ENCODE measurements around the gene PHLPP1. TPM values are rescaled to one million over a fixed set of nuclear protein-coding genes. Genes with fewer than 3 reads are reported as not detected.
A peak's percentile ranks its signal among the peaks of the same experiment; 100 is the strongest.

The PHLPP1 gene
- total and polyA plus RNA-seq, 2 donors, result 3.2 to 4.5 TPM

DNA sequence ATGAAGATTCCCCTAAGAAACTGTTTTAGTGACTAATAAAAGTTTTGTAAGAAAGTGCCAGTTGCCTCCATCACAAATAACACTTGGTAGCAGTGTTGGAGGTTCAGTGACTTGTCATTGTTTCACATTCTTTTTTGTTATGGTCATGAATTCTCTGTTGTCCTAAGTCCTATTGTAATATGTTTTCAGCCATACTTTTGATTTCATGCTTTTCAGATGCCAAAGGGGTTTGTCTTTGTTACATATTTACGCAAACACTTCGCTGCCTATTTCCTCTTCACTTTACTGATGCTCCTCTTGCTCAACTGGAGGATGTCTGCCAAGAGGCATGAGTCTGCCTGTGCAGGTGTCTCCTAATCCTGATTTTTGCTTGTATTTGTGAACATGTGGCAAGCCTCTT lies 66.6 kb downstream of the PHLPP1 start:
- no peaks in the 10 kb centered on the region for H3K4me1 ChIP-seq (ENCODE audit: control insufficient read depth in 2 of 2, insufficient read depth in 2 of 2, low read length in 2 of 2)
- H3K9me3 ChIP-seq (ENCODE audit: control insufficient read depth in 2 of 2, insufficient read depth in 1 of 2, low read length in 1 of 2), result no peaks in the 10 kb centered on the region
- no peaks in the 10 kb centered on the region for H3K36me3 ChIP-seq (ENCODE audit: control insufficient read depth in 2 of 2, insufficient read depth in 2 of 2, low read length in 1 of 2)
- H3K27me3 ChIP-seq (ENCODE audit: control insufficient read depth in 2 of 2, insufficient read depth in 1 of 2, low read length in 1 of 2), result no peaks in the 10 kb centered on the region
- H3K27ac ChIP-seq (ENCODE audit: low read depth in 1 of 2, low read length in 1 of 2), result no peak overlapping the region
- peak in 1 of 9 donors; percentile 21 for DNase-seq (ENCODE audit: low read depth in 6 of 9, low spot score in 9 of 9)
- WGBS, result 85% methylated on average over 2 of the region's 2 CpGs
- no peak overlapping the region for H3K4me3 ChIP-seq (ENCODE audit: low read length in 2 of 2)

DNA sequence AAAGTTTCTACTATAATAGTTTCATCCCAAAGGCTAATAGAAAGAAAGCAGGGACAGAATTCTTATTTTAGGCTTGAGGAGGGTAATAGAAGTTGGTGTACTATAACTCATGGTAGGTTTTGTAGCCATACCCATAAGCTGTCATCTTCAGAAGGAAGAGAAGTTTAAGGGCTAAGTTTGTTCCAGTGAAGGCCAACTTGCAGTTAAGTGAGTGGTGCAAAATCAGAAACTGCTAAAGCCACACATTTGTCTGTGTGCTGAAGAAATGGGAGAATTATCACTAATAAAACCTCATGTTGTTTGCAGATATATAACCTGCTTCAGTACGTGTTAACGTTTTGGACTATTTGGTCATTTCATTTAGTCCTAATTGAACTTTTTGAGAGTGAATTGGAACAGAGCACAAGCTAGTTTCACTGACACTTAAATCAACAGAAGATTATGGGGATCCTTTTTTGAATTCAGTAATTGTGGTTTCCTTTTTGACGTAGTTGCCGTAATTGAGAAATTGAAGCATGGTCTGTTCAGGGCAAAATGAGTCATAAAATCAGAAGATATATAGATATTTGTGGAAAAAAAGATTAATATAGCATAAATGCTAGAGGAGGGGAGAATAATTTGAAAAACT lies 69.1 kb downstream of the PHLPP1 start:
- Histone ChIP-seq H3K36me3 (ENCODE audit: control insufficient read depth in 2 of 2, insufficient read depth in 2 of 2, low read length in 1 of 2) (no peaks in the 10 kb centered on the region), H3K27ac (ENCODE audit: low read depth in 1 of 2, low read length in 1 of 2) (no peak overlapping the region), H3K9me3 (ENCODE audit: control insufficient read depth in 2 of 2, insufficient read depth in 1 of 2, low read length in 1 of 2) (no peaks in the 10 kb centered on the region), H3K27me3 (ENCODE audit: control insufficient read depth in 2 of 2, insufficient read depth in 1 of 2, low read length in 1 of 2) (no peaks in the 10 kb centered on the region), H3K4me1 (ENCODE audit: control insufficient read depth in 2 of 2, insufficient read depth in 2 of 2, low read length in 2 of 2) (peaks cover 6 to 9% of the 10 kb centered on the region in 2 donors), H3K4me3 (ENCODE audit: low read length in 2 of 2) (no peak overlapping the region)
- no peak for DNase-seq (ENCODE audit: low read depth in 6 of 9, low spot score in 9 of 9)
- 42% methylated on average over 4 of the region's 4 CpGs for WGBS

DNA sequence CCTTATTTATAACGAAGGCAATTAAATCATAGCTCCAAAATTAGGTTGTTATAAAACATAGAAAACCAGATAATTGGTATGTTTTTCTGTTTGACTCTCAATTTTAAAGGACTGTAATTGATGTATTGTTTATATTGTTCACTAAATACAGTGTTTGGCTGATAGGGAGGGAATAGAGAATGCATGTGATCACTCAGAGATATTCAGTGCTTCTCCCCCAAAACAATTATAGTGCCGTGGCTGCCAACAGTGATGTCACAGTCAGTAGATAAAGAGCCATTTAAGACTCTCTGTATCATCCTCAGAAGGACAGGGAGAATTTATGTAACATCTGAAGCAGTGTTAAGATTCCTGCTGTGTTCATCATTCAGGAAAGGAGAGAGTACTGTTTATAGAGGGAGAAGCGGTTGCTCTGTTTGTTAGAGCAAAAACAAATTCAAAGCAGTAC lies 69.6 kb downstream of the PHLPP1 start:
- Histone ChIP-seq H3K27ac (ENCODE audit: low read depth in 1 of 2, low read length in 1 of 2) (no peak overlapping the region), H3K4me1 (ENCODE audit: control insufficient read depth in 2 of 2, insufficient read depth in 2 of 2, low read length in 2 of 2) (peaks cover 6 to 11% of the 10 kb centered on the region in 2 donors), H3K4me3 (ENCODE audit: low read length in 2 of 2) (no peak overlapping the region), H3K9me3 (ENCODE audit: control insufficient read depth in 2 of 2, insufficient read depth in 1 of 2, low read length in 1 of 2) (no peaks in the 10 kb centered on the region), H3K27me3 (ENCODE audit: control insufficient read depth in 2 of 2, insufficient read depth in 1 of 2, low read length in 1 of 2) (no peaks in the 10 kb centered on the region), H3K36me3 (ENCODE audit: control insufficient read depth in 2 of 2, insufficient read depth in 2 of 2, low read length in 1 of 2) (no peaks in the 10 kb centered on the region)
- no peak for DNase-seq (ENCODE audit: low read depth in 6 of 9, low spot score in 9 of 9)
- 96% methylated on average over 3 of the region's 3 CpGs for WGBS

DNA sequence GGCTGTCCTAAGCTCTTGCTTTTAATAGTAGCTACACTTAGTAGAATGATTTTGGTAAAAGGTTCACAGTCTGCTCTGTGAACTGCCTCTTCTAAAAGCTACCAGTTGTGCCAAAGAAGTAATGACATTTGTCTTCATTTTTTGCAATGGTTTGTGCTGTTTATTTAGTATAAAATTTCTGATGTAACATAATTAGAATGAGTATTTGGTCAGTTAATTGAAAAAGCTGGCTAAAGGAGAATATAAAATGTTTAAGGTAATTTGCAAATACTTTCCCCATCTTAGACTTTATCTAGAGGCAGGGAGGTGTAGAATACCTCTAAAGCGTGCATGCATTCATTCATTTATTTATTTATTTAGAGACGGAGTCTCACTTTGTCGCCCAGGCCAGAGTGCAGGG lies 71.3 kb downstream of the PHLPP1 start:
- DNase-seq (ENCODE audit: low read depth in 6 of 9, low spot score in 9 of 9), result no peak
- Histone ChIP-seq H3K4me1 (ENCODE audit: control insufficient read depth in 2 of 2, insufficient read depth in 2 of 2, low read length in 2 of 2) (peaks cover 6 to 19% of the 10 kb centered on the region in 2 donors), H3K4me3 (ENCODE audit: low read length in 2 of 2) (no peak overlapping the region), H3K27me3 (ENCODE audit: control insufficient read depth in 2 of 2, insufficient read depth in 1 of 2, low read length in 1 of 2) (no peaks in the 10 kb centered on the region), H3K27ac (ENCODE audit: low read depth in 1 of 2, low read length in 1 of 2) (no peak overlapping the region), H3K9me3 (ENCODE audit: control insufficient read depth in 2 of 2, insufficient read depth in 1 of 2, low read length in 1 of 2) (no peaks in the 10 kb centered on the region), H3K36me3 (ENCODE audit: control insufficient read depth in 2 of 2, insufficient read depth in 2 of 2, low read length in 1 of 2) (no peaks in the 10 kb centered on the region)
- WGBS, result 98% methylated on average over 3 of the region's 3 CpGs

DNA sequence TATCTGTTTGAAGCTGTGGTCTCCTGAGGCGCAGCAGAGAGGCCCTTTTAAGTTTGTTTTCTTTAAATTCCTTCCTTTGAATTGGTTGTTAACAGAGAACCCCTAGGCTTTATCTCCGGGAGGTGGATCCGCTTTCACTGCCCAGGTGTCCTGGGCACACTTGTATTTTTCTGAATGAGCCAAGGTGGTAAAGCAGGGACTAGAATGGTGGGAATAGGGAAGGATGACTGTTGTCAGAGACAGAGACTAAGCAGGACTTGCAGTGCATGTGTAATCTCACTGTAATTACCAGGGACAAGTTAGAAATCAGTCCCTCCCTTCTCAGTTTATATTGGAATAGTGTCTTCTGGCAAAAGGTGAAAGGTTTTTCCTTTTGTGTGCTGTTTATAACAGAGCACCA lies 72.8 kb downstream of the PHLPP1 start:
- 50% methylated on average over 3 of the region's 3 CpGs for WGBS
- Histone ChIP-seq H3K9me3 (ENCODE audit: control insufficient read depth in 2 of 2, insufficient read depth in 1 of 2, low read length in 1 of 2) (no peaks in the 10 kb centered on the region), H3K36me3 (ENCODE audit: control insufficient read depth in 2 of 2, insufficient read depth in 2 of 2, low read length in 1 of 2) (no peaks in the 10 kb centered on the region), H3K27ac (ENCODE audit: low read depth in 1 of 2, low read length in 1 of 2) (no peak overlapping the region), H3K27me3 (ENCODE audit: control insufficient read depth in 2 of 2, insufficient read depth in 1 of 2, low read length in 1 of 2) (no peaks in the 10 kb centered on the region), H3K4me3 (ENCODE audit: low read length in 2 of 2) (no peak overlapping the region), H3K4me1 (ENCODE audit: control insufficient read depth in 2 of 2, insufficient read depth in 2 of 2, low read length in 2 of 2) (peaks cover 6 to 19% of the 10 kb centered on the region in 2 donors)
- no peak for DNase-seq (ENCODE audit: low read depth in 6 of 9, low spot score in 9 of 9)

DNA sequence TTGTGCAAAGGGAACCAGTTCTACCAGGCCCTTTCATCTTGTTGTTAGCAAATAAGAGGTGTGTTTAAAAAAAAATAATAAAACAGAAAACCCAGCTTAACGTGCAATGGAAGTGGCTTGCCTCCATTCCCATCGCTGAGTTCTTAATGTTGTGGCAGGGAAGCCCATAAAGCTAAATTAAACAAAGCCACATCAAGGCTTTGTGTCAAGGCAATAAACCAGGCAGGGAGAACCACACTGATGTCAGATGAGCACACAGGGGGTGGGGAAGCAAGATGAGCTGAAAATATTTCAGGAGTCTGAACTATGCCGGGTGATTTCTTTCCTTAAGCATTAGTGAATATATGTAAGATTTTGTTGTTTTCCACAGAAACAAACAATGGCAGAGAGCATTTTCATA lies 73.5 kb downstream of the PHLPP1 start:
- Histone ChIP-seq H3K36me3 (ENCODE audit: control insufficient read depth in 2 of 2, insufficient read depth in 2 of 2, low read length in 1 of 2) (no peaks in the 10 kb centered on the region), H3K4me3 (ENCODE audit: low read length in 2 of 2) (no peak overlapping the region), H3K9me3 (ENCODE audit: control insufficient read depth in 2 of 2, insufficient read depth in 1 of 2, low read length in 1 of 2) (no peaks in the 10 kb centered on the region), H3K27ac (ENCODE audit: low read depth in 1 of 2, low read length in 1 of 2) (no peak overlapping the region), H3K27me3 (ENCODE audit: control insufficient read depth in 2 of 2, insufficient read depth in 1 of 2, low read length in 1 of 2) (no peaks in the 10 kb centered on the region), H3K4me1 (ENCODE audit: control insufficient read depth in 2 of 2, insufficient read depth in 2 of 2, low read length in 2 of 2) (peaks cover 6 to 19% of the 10 kb centered on the region in 2 donors)
- peak in 5 of 9 donors; percentile 30 to 78 (median 48) for DNase-seq (ENCODE audit: low read depth in 6 of 9, low spot score in 9 of 9)
- 7% methylated on average over 3 of the region's 3 CpGs for WGBS

DNA sequence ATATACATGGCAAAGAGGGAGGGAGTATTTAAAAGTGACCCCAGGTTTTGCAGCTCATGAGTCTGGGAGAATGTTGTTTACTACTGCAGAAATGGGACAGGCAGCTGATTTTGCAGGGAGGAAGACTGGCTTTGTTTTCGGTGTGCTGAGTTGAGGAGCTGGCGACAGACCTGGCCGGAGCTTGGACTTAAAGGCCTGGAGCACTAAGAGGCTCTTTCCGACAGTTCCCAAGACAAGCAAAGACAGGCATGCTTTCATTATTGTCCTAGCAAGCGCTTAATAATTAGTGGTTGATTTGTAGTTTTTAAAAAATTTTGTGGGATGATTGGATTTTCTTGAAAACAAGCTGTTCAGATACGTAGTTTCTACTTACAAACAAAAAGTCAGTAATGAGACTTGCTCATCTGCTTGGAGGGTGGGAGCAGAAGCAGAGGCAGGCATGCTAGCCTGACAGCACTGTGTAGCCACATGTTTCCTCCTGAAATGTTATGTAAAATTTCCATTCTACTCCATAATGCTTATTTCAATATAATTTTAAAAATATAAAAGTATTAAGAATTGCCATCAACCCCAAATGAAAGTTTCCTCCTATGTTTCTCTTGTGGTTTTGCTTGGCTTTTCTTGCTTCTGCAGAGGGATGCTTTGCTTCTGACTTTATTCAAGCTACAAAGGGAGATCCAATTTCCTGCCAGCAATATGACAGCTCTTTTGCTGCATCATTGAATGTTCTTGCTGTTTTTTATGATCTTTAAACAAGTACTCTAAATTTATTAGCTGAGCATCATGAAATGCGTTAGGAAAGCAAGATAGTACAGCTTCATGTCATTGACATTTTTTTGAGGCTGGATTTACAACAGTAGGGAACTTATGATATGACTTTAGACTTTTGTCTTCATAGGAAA lies 75.8 kb downstream of the PHLPP1 start:
- no peak overlapping the region for H3K27ac ChIP-seq (ENCODE audit: low read depth in 1 of 2, low read length in 1 of 2)
- H3K9me3 ChIP-seq (ENCODE audit: control insufficient read depth in 2 of 2, insufficient read depth in 1 of 2, low read length in 1 of 2), result no peaks in the 10 kb centered on the region
- no peaks in the 10 kb centered on the region for H3K36me3 ChIP-seq (ENCODE audit: control insufficient read depth in 2 of 2, insufficient read depth in 2 of 2, low read length in 1 of 2)
- 84% methylated on average over 7 of the region's 7 CpGs for WGBS
- H3K4me3 ChIP-seq (ENCODE audit: low read length in 2 of 2), result no peak overlapping the region
- H3K4me1 ChIP-seq (ENCODE audit: control insufficient read depth in 2 of 2, insufficient read depth in 2 of 2, low read length in 2 of 2), result peaks cover 6 to 19% of the 10 kb centered on the region in 2 donors
- peak in 3 of 9 donors; percentile 26 to 60 (median 29) for DNase-seq (ENCODE audit: low read depth in 6 of 9, low spot score in 9 of 9)
- H3K27me3 ChIP-seq (ENCODE audit: control insufficient read depth in 2 of 2, insufficient read depth in 1 of 2, low read length in 1 of 2), result no peaks in the 10 kb centered on the region

DNA sequence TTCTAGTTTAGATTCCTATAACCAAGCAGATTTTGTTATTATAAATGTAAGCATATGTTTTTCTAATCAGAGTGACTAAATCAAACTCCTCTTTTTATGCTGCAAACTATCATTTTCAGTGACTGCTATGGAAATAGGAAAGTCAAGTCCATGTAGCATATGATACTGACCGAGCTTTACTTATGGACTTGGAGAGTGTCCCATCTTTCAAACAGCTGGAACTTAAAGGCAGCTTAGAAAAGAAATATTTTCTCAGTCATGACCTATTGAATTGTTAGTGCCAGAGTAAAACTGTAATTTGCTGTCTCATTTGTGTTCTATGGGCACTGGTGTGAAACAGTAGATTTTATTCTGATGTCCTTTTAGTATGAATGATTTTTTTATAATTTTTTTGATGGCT lies 76.7 kb downstream of the PHLPP1 start:
- Histone ChIP-seq H3K4me1 (ENCODE audit: control insufficient read depth in 2 of 2, insufficient read depth in 2 of 2, low read length in 2 of 2) (peaks cover 6 to 19% of the 10 kb centered on the region in 2 donors), H3K4me3 (ENCODE audit: low read length in 2 of 2) (no peak overlapping the region), H3K27ac (ENCODE audit: low read depth in 1 of 2, low read length in 1 of 2) (no peak overlapping the region), H3K36me3 (ENCODE audit: control insufficient read depth in 2 of 2, insufficient read depth in 2 of 2, low read length in 1 of 2) (no peaks in the 10 kb centered on the region), H3K9me3 (ENCODE audit: control insufficient read depth in 2 of 2, insufficient read depth in 1 of 2, low read length in 1 of 2) (no peaks in the 10 kb centered on the region), H3K27me3 (ENCODE audit: control insufficient read depth in 2 of 2, insufficient read depth in 1 of 2, low read length in 1 of 2) (no peaks in the 10 kb centered on the region)
- 93% methylated on average over 1 of the region's 1 CpG for WGBS
- DNase-seq (ENCODE audit: low read depth in 6 of 9, low spot score in 9 of 9), result no peak

DNA sequence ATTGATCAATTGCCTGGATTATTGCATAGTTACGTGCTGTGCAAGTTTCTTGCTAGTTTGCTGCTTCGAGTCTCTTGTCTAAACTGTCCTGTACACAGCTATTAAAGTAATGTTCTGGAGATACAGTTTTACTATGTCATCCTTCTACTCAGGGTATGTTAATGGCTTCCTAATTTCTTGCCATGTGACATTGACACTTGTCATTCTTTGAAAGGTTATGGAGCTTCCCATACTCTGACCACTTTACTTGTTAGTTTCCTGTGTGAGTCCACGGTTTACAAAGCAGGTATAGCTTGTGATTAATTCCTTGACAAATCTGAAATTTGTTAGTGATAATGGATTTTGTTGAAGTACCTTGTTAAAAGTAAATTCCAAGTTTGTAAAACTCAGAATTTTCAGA lies 80.5 kb downstream of the PHLPP1 start:
- Histone ChIP-seq H3K9me3 (ENCODE audit: control insufficient read depth in 2 of 2, insufficient read depth in 1 of 2, low read length in 1 of 2) (no peaks in the 10 kb centered on the region), H3K4me1 (ENCODE audit: control insufficient read depth in 2 of 2, insufficient read depth in 2 of 2, low read length in 2 of 2) (peaks cover 0 to 4% of the 10 kb centered on the region in 2 donors), H3K27ac (ENCODE audit: low read depth in 1 of 2, low read length in 1 of 2) (no peak overlapping the region), H3K36me3 (ENCODE audit: control insufficient read depth in 2 of 2, insufficient read depth in 2 of 2, low read length in 1 of 2) (no peaks in the 10 kb centered on the region), H3K27me3 (ENCODE audit: control insufficient read depth in 2 of 2, insufficient read depth in 1 of 2, low read length in 1 of 2) (no peaks in the 10 kb centered on the region), H3K4me3 (ENCODE audit: low read length in 2 of 2) (no peak overlapping the region)
- DNase-seq (ENCODE audit: low read depth in 6 of 9, low spot score in 9 of 9), result no peak
- 92% methylated on average over 3 of the region's 3 CpGs for WGBS
